K562 (cell line): ENCODE data around the gene GALNT16. TPM values are rescaled to one million over a fixed set of nuclear protein-coding genes. Genes with fewer than 3 reads are reported as not detected.

Source experiments
- ATAC-seq: fragments of 200-7000 bp; cut with Tn5 transposase; 3 replicates; pipeline ENCODE4 v1.9.1; 2020; ENCODE audit warnings: moderate library complexity
- BruUV-seq: library from RNA; stranded (reverse); fragments of 400-500 nt; replicated peaks from 2 replicates; lab custom pipeline; 2021; lab: Mats Ljungman, UMichigan
- CTCF ChIA-PET: fragments of 300-600 bp; formaldehyde crosslinking; extraction: SDS; loops from one replicate; lab custom pipeline; 2021; ENCODE audit warnings: low intra/inter-chr PET ratio; lab: Yijun Ruan, JAX
- POLR2A ChIA-PET: fragments of 300-600, 350-650 bp; sonication (Branson Sonifier 250); formaldehyde crosslinking; extraction: SDS; loops from one replicate; lab custom pipeline; 2021; ENCODE audit warnings: antibody characterized with exemption, inconsistent platforms; lab: Yijun Ruan, JAX
- DNase-seq, 4 experiments: peaks; one replicate each; pipeline versions ENCODE4 v3.0.0 to v3.0.0-alpha.2; 2011 to 2018; ENCODE audit warnings: low spot score in 3 of 4, mixed read lengths in 3 of 4; ENCODE audit errors: extremely low read depth in 1 of 4
- FAIRE-seq: peaks from 2 replicates; lab custom pipeline; 2011; peaks lifted over from hg19 to GRCh38; lab: Jason Lieb, UNC
- H2AFZ ChIP-seq: 2 replicates; pipeline ENCODE4 v1.6.0; 2011; ENCODE audit warnings: low read depth, low read length, control low read depth, inconsistent platforms
- H3K27ac ChIP-seq: fragments of 200-600 bp; 3 replicates; pipeline ENCODE4 v1.8.0; 2011; ENCODE audit warnings: low read depth, mild to moderate bottlenecking, control low read depth, inconsistent platforms, low read length, moderate library complexity, mixed read lengths; ENCODE audit errors: extremely low read depth
- H3K27me3 ChIP-seq, 2 experiments: fragments of 300-600 bp in 1 of 2; 2 replicates in 1 of 2; 3 replicates in 1 of 2; pipeline versions ENCODE4 v1.6.0 to v1.8.0; 2011; ENCODE audit warnings: inconsistent platforms in 2 of 2, low read length in 2 of 2, mild to moderate bottlenecking in 1 of 2, mixed read lengths in 1 of 2, moderate library complexity in 1 of 2; ENCODE audit not compliant: control insufficient read depth in 2 of 2, insufficient read depth in 2 of 2
- H3K36me3 ChIP-seq: fragments of 300-600 bp; 3 replicates; pipeline ENCODE4 v1.8.0; 2011; ENCODE audit warnings: mild to moderate bottlenecking, low read length, inconsistent platforms; ENCODE audit not compliant: control insufficient read depth, insufficient read depth
- H3K4me1 ChIP-seq, 2 experiments: fragments of 200-600 bp in 1 of 2; replicated peaks in 1 of 2; 2 replicates in 1 of 2; 3 replicates in 1 of 2; pipeline versions ENCODE4 v1.5.1 to v1.8.0; 2011; ENCODE audit warnings: inconsistent platforms in 2 of 2, low read length in 2 of 2, mild to moderate bottlenecking in 1 of 2, mixed read lengths in 1 of 2, moderate library complexity in 1 of 2; ENCODE audit not compliant: control insufficient read depth in 2 of 2, insufficient read depth in 2 of 2
- H3K4me2 ChIP-seq: 2 replicates; pipeline ENCODE4 v1.6.1; 2011; ENCODE audit warnings: low read length, control low read depth, inconsistent platforms, mixed read lengths; ENCODE audit not compliant: insufficient read depth
- H3K4me3 ChIP-seq: fragments of 200-600 bp; sonication (generic), shearing (Covaris generic); 2 replicates; pipeline ENCODE4 v1.5.1; 2016; ENCODE audit warnings: control low read depth, inconsistent platforms
- H3K79me2 ChIP-seq: fragments of 200-600 bp; 3 replicates; pipeline ENCODE4 v1.8.0; 2011; ENCODE audit warnings: low read length, inconsistent platforms; ENCODE audit not compliant: control insufficient read depth, insufficient read depth
- H3K9ac ChIP-seq, 2 experiments: 2 replicates each; pipeline versions ENCODE4 v1.6.0 to v1.6.1; 2011; ENCODE audit warnings: low read depth in 2 of 2, low read length in 2 of 2, control low read depth in 1 of 2, inconsistent platforms in 1 of 2, mild to moderate bottlenecking in 1 of 2, mixed read lengths in 1 of 2; ENCODE audit not compliant: insufficient read depth in 1 of 2
- H3K9me1 ChIP-seq: one replicate; pipeline ENCODE4 v1.6.0; 2011; ENCODE audit warnings: inconsistent platforms, mild to moderate bottlenecking, low read length, moderate library complexity; ENCODE audit not compliant: control insufficient read depth, insufficient read depth
- H3K9me3 ChIP-seq: replicated peaks from 2 replicates; pipeline ENCODE4 v1.5.1; 2011; ENCODE audit warnings: low read depth, low read length, inconsistent platforms; ENCODE audit not compliant: control insufficient read depth, insufficient read depth
- H4K20me1 ChIP-seq: replicated peaks from 2 replicates; pipeline ENCODE4 v1.6.1; 2011; ENCODE audit warnings: low read length, inconsistent platforms, mixed read lengths; ENCODE audit not compliant: control insufficient read depth, insufficient read depth
- NBN ChIP-seq: fragments of 450-650 bp; IDR thresholded peaks from 2 replicates; pipeline ENCODE4 v1.6.1; 2016; ENCODE audit warnings: low read depth, mild to moderate bottlenecking
- NCOA2 ChIP-seq, 2 experiments: fragments of 450-650 bp; IDR thresholded peaks; 2 replicates each; pipeline ENCODE4 v1.6.1; 2018; ENCODE audit warnings: mild to moderate bottlenecking in 2 of 2, moderate library complexity in 1 of 2; ENCODE audit not compliant: partially characterized antibody in 2 of 2
- NCOA4 ChIP-seq: fragments of 450-650 bp; IDR thresholded peaks from 2 replicates; pipeline ENCODE4 v1.6.1; 2018; ENCODE audit warnings: mild to moderate bottlenecking; ENCODE audit not compliant: partially characterized antibody
- PHF21A ChIP-seq: fragments of 450-650 bp; IDR thresholded peaks from 2 replicates; pipeline ENCODE4 v1.6.1; 2017; ENCODE audit warnings: low read depth, borderline replicate concordance
- POLR2G ChIP-seq: fragments of 200-400 bp; formaldehyde crosslinking; IDR thresholded peaks from 2 replicates; pipeline ENCODE4 v1.6.1; 2017; ENCODE audit warnings: low read depth, mild to moderate bottlenecking, antibody characterized with exemption, low read length, moderate library complexity
- PRPF4 ChIP-seq: fragments of 200-400 bp; formaldehyde crosslinking; IDR thresholded peaks from one replicate; pipeline ENCODE4 v1.6.1; 2017; ENCODE audit warnings: low read length, low read depth, mild to moderate bottlenecking; ENCODE audit not compliant: insufficient read depth, poor library complexity, severe bottlenecking
- TSC22D4 ChIP-seq: fragments of 450-650 bp; IDR thresholded peaks from 2 replicates; pipeline ENCODE4 v1.6.1; 2016; ENCODE audit warnings: missing genetic modification characterization, missing biosample characterization, control low read depth
- ZC3H4 ChIP-seq: sonication (generic); formaldehyde crosslinking; IDR thresholded peaks from 2 replicates; pipeline ENCODE4 v1.9.0; 2021; ENCODE audit warnings: missing genetic modification reagents, borderline replicate concordance
- in situ Hi-C: fragments of 300-500 bp; cut with MboI; formaldehyde crosslinking; loops from 4 replicates; pipeline ENCODE4 v1.15.0; 2018; ENCODE audit warnings: inconsistent platforms, mixed read lengths
- intact Hi-C: fragments of 100-400 bp; cut with micrococcal nuclease; formaldehyde crosslinking; loops from 2 replicates; pipeline ENCODE4 v1.14.2; 2022
- polyA plus RNA-seq, 8 experiments: library from polyadenylated mRNA; depleted of rRNA in 4 of 8; stranded (reverse) in 5 of 8; unstranded in 3 of 8; fragments of >200 nt; fragmentation: Nextera tagmentation in 2 of 8; fragmentation: Illumina TruSeq in 1 of 8; extraction: Ambion mirVana in 2 of 8; extraction: Trizol in 1 of 8; gene quantifications; 2 replicates each; pipeline versions ENCODE4 v1.2.1 to v1.2.3, GENCODE V29; 2011 to 2014; ENCODE audit warnings: inconsistent platforms in 1 of 8, missing spikeins in 1 of 8
- total RNA-seq, 7 experiments: library from RNA; depleted of rRNA in 6 of 7; stranded (reverse); fragments of >200 nt in 6 of 7; fragmentation: Illumina TruSeq in 2 of 7; extraction: Trizol in 2 of 7; gene quantifications; 2 replicates each; pipeline versions ENCODE4 v1.2.1 to v1.2.3, GENCODE V29; 2011 to 2021; ENCODE audit warnings: low replicate concordance in 1 of 7

Gene GALNT16
- total and polyA plus RNA-seq, 9 of the 15 experiments (the other 6 are each of a cell fraction or from before 2014, with no cell fraction given), result not detected

- H3K27me3 ChIP-seq, result no peaks in the 10 kb centered on the region
- FAIRE-seq (no peak), ATAC-seq (no peak), DNase-seq (no peak)
- intact Hi-C loops (no loop called here), in situ Hi-C loops (no loop called here)
- no peaks in the 10 kb centered on the region for H3K4me1 ChIP-seq
- no peaks in the 10 kb centered on the region for H3K79me2 ChIP-seq
- TF ChIP-seq ZC3H4 (CRISPR knock-in tag), result no peak
- no peak for TF ChIP-seq POLR2G
- no peak for TF ChIP-seq PRPF4
- no peak for TF ChIP-seq NCOA4
- no peak for TF ChIP-seq NCOA2 (IDR thresholded peaks at IDR 0.05; ENCODE audit: partially characterized antibody in 2 of 2)
- TF ChIP-seq TSC22D4 (tag), result no peak
- TF ChIP-seq NBN, result no peak
- no peak for TF ChIP-seq PHF21A
- no peaks in the 10 kb centered on the region for H3K9me1 ChIP-seq
- H3K27ac ChIP-seq, result no peak overlapping the region
- no peak overlapping the region for H3K9ac ChIP-seq
- H3K4me2 ChIP-seq, result no peak overlapping the region
- ChIA-PET CTCF (no interaction called here), POLR2A (no interaction called here)
- BruUV-seq, result no TSS peak
- H3K4me3 ChIP-seq, result no peak overlapping the region
- H4K20me1 ChIP-seq, result no peaks in the 10 kb centered on the region
- H2AFZ ChIP-seq, result no peak overlapping the region
- H3K36me3 ChIP-seq, result peaks cover 22% of the 10 kb centered on the region
- no peaks in the 10 kb centered on the region for H3K9me3 ChIP-seq
These were observed 114.3 kb downstream of the GALNT16 start for GRCh38 chr14:69374235-69374634.
